GM06990 (cell line): Measurements from ENCODE around the gene LRIG2.
"Not testable (repeated sequence)": the region's sequence is repeated elsewhere in the genome, so short reads cannot be mapped to it uniquely, and the experiment has no call there.

Experiments used
- DNase-seq: peaks from one replicate; pipeline ENCODE4 v3.0.0-alpha.2; 2011; ENCODE audit not compliant: insufficient read length; ENCODE audit errors: extremely low read depth
- H3K27me3 ChIP-seq: replicated peaks from 2 replicates; pipeline ENCODE4 v1.6.0; 2011; ENCODE audit warnings: low read length; ENCODE audit not compliant: control insufficient read depth, insufficient read depth
- H3K36me3 ChIP-seq: 2 replicates; pipeline ENCODE4 v1.5.1; 2011; ENCODE audit warnings: low read length; ENCODE audit not compliant: control insufficient read depth, insufficient read depth
- H3K4me3 ChIP-seq: replicated peaks from 2 replicates; pipeline ENCODE4 v1.5.1; 2011; ENCODE audit warnings: low read depth, mild to moderate bottlenecking, control low read depth, low read length
- TF ChIP-seq, protein P1 (sequence below): IDR thresholded peaks from 2 replicates; pipeline ENCODE4 v1.5.1; 2011; ENCODE audit warnings: low read length, control low read depth, mild to moderate bottlenecking, inconsistent platforms; ENCODE audit not compliant: insufficient read depth, poor library complexity, severe bottlenecking

The LRIG2 gene

DNA sequence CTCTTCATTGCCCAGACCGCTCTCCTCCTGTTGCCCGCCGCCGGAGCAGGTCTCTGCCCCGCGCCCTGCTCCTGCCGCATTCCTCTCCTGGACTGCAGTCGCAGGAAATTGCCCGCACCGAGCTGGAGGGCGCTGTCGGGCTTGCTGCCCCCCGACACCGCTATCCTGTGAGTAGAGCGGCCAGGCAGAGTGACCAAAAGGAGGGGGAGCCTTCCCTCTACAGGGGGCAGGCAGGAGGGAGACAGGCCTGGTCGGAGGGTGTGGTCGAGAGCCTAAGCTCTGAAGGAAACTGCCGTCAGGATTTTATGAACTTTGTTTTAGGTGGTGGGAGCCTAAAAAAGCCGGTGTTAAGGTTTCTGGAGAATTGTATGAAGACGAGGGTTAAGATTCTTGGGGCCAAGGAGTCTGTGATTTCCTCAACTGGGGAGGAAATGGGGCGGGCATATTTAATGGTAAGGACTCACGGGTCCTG is 517 bp downstream of the LRIG2 start:
- no peaks in the 10 kb centered on the region for H3K27me3 ChIP-seq
- TF ChIP-seq, protein P1, sequence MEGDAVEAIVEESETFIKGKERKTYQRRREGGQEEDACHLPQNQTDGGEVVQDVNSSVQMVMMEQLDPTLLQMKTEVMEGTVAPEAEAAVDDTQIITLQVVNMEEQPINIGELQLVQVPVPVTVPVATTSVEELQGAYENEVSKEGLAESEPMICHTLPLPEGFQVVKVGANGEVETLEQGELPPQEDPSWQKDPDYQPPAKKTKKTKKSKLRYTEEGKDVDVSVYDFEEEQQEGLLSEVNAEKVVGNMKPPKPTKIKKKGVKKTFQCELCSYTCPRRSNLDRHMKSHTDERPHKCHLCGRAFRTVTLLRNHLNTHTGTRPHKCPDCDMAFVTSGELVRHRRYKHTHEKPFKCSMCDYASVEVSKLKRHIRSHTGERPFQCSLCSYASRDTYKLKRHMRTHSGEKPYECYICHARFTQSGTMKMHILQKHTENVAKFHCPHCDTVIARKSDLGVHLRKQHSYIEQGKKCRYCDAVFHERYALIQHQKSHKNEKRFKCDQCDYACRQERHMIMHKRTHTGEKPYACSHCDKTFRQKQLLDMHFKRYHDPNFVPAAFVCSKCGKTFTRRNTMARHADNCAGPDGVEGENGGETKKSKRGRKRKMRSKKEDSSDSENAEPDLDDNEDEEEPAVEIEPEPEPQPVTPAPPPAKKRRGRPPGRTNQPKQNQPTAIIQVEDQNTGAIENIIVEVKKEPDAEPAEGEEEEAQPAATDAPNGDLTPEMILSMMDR: peak; percentile 48
- no peak for DNase-seq

DNA sequence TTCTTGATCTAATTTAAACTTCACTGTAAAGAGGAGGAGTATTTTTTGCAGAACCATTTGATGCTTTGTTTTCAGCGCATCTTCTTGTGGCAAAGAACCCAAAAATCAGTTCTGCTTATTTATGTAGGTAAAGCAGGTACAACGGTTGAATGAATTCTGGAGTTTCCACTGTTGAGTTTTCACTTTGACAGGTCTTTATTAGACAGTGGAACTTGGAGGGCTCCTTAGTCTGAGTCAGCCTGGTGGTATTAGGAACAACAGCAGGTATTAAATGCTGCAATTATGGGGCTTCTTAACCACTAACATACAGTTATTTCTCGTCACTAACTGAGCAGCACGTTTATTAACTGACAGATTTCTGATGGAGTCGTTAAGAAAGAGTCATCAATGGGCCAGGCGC is 1.2 kb downstream of the LRIG2 start:
- TF ChIP-seq, protein P1: no peak
- peak overlapping the region; percentile 72 for H3K4me3 ChIP-seq
- DNase-seq: peak; percentile 32

More for the DNA sequence above, 517 bp downstream of the LRIG2 start:
- Histone ChIP-seq H3K4me3 (peak overlapping the region; percentile 72), H3K36me3 (no peaks in the 10 kb centered on the region; the same call in 1 of the 2 replicates)

DNA sequence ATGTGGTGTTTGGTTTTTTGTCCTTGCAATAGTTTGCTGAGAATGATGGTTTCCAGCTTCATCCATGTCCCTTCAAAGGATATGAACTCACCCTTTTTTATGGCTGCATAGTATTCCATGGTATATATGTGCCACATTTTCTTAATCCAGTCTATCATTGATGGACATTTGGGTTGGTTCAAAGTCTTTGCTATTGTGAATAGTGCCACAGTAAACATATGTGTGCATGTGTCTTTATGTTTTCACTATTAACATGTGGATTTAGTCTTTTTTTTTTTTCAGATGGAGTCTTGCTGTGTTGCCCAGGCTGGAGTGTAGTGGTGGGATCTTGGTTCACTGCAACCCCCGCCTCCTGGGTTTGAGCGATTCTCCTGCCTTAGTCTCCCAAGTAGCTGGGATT is 5.0 kb downstream of the LRIG2 start:
- H3K36me3 ChIP-seq, DNase-seq, H3K4me3 ChIP-seq, H3K27me3 ChIP-seq: not testable (repeated sequence)

More for the DNA sequence above, 1.2 kb downstream of the LRIG2 start:
- Histone ChIP-seq H3K36me3 (peaks cover 2% of the 10 kb centered on the region), H3K27me3 (no peaks in the 10 kb centered on the region)

DNA sequence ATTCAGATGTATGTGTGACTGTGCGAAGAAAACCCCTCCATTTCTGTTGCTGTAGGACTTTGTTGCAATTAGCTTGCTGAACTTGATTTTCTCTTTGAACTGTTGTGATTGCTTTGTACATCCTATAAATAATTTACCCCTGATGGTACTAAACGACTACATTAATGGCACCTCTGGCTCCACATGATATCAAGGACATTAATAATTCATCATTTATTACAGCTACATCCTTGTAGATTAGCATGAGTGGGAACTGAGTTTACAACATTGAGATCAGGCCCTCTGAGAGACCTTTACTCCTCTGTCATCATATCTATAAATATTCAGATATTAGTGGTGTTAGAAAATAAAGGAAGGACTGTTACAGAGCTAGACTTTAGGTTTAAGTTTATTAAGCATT is 13.5 kb downstream of the LRIG2 start:
- no peak for DNase-seq
- TF ChIP-seq, protein P1: no peak
- H3K4me3 ChIP-seq: no peak overlapping the region
- H3K36me3 ChIP-seq: no peaks in the 10 kb centered on the region
- no peaks in the 10 kb centered on the region for H3K27me3 ChIP-seq

DNA sequence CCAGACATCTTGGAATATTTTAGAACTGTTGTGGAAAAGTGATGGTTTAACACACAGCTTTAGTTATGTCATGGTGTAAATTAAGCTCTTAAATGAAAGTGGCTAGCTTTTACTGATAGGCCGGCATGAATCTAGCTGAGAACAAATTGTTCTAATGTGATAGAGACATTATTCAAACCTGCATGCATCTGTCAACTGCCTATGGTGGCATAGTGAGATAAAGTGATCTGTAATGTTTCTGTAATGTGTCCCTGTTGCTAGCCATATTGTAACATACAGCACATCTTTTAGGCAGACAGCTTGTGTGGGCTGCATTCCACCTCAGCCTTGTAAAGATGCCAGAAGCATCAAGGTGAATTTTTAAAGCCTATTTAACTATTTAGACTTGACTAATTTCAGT is 16.0 kb downstream of the LRIG2 start:
- DNase-seq: no peak
- no peak overlapping the region for H3K4me3 ChIP-seq
- no peaks in the 10 kb centered on the region for H3K27me3 ChIP-seq
- no peaks in the 10 kb centered on the region; the same call in 1 of the 2 replicates for H3K36me3 ChIP-seq
- TF ChIP-seq, protein P1: no peak

DNA sequence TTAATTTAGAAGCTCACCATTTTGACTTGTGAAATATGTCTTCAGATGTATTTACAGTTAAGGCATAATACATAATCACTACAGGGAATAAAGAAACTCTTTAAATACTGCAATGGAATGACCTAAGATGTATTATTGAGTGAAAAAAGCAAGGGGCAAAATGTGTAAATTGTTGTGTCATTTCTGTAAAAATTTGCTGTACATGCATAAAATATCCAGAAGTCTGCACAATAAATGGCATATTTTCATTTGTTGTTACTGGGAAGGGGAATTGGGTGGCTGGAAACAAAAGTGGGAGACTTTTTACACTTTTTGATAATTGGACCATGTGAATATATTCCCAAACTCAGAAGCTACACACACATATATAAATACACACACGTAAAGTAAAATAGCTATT is 17.1 kb downstream of the LRIG2 start:
- H3K36me3 ChIP-seq: no peaks in the 10 kb centered on the region; the same call in 1 of the 2 replicates
- TF ChIP-seq, protein P1: no peak
- DNase-seq: no peak
- H3K4me3 ChIP-seq: no peak overlapping the region
- no peaks in the 10 kb centered on the region for H3K27me3 ChIP-seq
